ENCODE results near the gene NFATC3.
"Not testable (repeated sequence)": the region's sequence is repeated elsewhere in the genome, so short reads cannot be mapped to it uniquely, and the experiment has no call there.

- TF ChIP-seq CTCF, POLR2A (IDR thresholded peaks at IDR 0.05): not testable (repeated sequence)
Measured at GRCh38 chr16:68120496-68120895, 35.3 kb downstream of the NFATC3 start.
